ENCODE data around the gene EIF4ENIF1. TPM values are rescaled to one million over a fixed set of nuclear protein-coding genes. Genes with fewer than 3 reads are reported as not detected.

EIF4ENIF1 gene
- total and polyA plus RNA-seq, 9 of the 15 experiments (the other 6 are each of a cell fraction or from before 2014, with no cell fraction given): 2.5 to 24.9 (median 15.8) TPM

DNA sequence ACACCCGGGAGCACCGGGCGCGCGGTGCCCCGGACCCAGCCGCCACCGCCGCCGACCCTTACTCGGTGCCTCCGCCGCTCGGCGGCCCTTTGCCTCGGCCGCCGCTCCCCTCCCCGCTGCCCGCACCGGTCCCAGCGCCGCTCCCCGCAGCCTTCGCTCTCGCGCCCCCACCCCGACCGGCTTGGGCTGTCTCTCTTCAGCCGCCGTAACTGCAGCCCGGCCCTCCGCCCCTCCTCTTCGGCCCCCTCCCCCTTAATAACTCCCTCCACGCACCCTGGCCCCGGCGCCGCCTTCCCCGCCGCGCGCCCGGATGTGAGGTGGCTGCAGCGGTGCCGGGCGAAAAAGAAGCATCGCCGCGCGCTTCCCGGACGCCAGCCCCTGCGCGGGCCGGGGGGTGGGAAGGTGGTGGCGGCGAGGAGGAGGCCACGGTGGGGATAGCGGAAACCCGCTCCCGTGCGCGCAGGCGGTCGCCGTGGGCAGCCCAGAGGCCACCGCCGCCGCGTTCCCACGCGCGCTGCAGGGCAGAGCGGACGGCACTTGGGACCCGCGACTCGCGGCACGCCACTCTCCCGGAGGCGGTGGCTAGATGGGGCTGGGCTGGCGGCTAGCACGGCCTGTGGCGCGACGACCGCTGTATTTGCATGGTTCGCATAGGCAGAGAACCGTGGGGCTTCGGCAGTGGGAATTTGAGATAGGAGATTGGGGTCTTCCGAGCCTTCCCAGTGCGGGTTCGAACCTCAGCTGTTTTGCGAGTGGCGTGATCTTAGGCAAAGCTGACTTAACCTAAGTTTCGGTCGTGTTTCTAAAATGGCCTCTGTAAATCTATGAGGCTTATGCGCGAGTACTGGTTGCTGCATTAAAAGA lies at the start of gene EIF4ENIF1 (continued):
- TF ChIP-seq GATAD2A (IDR thresholded peaks at IDR 0.05): 0 out of 2 replicates have a peak, but pooled peaks have one; percentile 55
- no peak for TF ChIP-seq JUND (IDR thresholded peaks at IDR 0.05; ENCODE audit: borderline replicate concordance, low read depth, low read length)
- TF ChIP-seq JUND (tag; IDR thresholded peaks at IDR 0.05; ENCODE audit: borderline replicate concordance, low read depth, low read length): no peak; the same call in 2 of the 3 replicates
- TF ChIP-seq, protein P1, sequence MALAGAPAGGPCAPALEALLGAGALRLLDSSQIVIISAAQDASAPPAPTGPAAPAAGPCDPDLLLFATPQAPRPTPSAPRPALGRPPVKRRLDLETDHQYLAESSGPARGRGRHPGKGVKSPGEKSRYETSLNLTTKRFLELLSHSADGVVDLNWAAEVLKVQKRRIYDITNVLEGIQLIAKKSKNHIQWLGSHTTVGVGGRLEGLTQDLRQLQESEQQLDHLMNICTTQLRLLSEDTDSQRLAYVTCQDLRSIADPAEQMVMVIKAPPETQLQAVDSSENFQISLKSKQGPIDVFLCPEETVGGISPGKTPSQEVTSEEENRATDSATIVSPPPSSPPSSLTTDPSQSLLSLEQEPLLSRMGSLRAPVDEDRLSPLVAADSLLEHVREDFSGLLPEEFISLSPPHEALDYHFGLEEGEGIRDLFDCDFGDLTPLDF (CRISPR knock-in tag; IDR thresholded peaks at IDR 0.05): no peak
- TF ChIP-seq, protein P2, sequence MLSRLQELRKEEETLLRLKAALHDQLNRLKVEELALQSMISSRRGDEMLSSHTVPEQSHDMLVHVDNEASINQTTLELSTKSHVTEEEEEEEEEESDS (CRISPR knock-in tag; IDR thresholded peaks at IDR 0.05): no peak
- no peak for TF ChIP-seq SOX6 (IDR thresholded peaks at IDR 0.05)
- no peak for TF ChIP-seq TCF15 (CRISPR knock-in tag; IDR thresholded peaks at IDR 0.05)
- no peak for TF ChIP-seq ZNF780A (CRISPR knock-in tag; IDR thresholded peaks at IDR 0.05)
- no peak for TF ChIP-seq GATA2 (CRISPR knock-in tag; IDR thresholded peaks at IDR 0.05)
- no peak for TF ChIP-seq FOXJ3 (CRISPR knock-in tag; IDR thresholded peaks at IDR 0.05)
- TF ChIP-seq, protein P3, sequence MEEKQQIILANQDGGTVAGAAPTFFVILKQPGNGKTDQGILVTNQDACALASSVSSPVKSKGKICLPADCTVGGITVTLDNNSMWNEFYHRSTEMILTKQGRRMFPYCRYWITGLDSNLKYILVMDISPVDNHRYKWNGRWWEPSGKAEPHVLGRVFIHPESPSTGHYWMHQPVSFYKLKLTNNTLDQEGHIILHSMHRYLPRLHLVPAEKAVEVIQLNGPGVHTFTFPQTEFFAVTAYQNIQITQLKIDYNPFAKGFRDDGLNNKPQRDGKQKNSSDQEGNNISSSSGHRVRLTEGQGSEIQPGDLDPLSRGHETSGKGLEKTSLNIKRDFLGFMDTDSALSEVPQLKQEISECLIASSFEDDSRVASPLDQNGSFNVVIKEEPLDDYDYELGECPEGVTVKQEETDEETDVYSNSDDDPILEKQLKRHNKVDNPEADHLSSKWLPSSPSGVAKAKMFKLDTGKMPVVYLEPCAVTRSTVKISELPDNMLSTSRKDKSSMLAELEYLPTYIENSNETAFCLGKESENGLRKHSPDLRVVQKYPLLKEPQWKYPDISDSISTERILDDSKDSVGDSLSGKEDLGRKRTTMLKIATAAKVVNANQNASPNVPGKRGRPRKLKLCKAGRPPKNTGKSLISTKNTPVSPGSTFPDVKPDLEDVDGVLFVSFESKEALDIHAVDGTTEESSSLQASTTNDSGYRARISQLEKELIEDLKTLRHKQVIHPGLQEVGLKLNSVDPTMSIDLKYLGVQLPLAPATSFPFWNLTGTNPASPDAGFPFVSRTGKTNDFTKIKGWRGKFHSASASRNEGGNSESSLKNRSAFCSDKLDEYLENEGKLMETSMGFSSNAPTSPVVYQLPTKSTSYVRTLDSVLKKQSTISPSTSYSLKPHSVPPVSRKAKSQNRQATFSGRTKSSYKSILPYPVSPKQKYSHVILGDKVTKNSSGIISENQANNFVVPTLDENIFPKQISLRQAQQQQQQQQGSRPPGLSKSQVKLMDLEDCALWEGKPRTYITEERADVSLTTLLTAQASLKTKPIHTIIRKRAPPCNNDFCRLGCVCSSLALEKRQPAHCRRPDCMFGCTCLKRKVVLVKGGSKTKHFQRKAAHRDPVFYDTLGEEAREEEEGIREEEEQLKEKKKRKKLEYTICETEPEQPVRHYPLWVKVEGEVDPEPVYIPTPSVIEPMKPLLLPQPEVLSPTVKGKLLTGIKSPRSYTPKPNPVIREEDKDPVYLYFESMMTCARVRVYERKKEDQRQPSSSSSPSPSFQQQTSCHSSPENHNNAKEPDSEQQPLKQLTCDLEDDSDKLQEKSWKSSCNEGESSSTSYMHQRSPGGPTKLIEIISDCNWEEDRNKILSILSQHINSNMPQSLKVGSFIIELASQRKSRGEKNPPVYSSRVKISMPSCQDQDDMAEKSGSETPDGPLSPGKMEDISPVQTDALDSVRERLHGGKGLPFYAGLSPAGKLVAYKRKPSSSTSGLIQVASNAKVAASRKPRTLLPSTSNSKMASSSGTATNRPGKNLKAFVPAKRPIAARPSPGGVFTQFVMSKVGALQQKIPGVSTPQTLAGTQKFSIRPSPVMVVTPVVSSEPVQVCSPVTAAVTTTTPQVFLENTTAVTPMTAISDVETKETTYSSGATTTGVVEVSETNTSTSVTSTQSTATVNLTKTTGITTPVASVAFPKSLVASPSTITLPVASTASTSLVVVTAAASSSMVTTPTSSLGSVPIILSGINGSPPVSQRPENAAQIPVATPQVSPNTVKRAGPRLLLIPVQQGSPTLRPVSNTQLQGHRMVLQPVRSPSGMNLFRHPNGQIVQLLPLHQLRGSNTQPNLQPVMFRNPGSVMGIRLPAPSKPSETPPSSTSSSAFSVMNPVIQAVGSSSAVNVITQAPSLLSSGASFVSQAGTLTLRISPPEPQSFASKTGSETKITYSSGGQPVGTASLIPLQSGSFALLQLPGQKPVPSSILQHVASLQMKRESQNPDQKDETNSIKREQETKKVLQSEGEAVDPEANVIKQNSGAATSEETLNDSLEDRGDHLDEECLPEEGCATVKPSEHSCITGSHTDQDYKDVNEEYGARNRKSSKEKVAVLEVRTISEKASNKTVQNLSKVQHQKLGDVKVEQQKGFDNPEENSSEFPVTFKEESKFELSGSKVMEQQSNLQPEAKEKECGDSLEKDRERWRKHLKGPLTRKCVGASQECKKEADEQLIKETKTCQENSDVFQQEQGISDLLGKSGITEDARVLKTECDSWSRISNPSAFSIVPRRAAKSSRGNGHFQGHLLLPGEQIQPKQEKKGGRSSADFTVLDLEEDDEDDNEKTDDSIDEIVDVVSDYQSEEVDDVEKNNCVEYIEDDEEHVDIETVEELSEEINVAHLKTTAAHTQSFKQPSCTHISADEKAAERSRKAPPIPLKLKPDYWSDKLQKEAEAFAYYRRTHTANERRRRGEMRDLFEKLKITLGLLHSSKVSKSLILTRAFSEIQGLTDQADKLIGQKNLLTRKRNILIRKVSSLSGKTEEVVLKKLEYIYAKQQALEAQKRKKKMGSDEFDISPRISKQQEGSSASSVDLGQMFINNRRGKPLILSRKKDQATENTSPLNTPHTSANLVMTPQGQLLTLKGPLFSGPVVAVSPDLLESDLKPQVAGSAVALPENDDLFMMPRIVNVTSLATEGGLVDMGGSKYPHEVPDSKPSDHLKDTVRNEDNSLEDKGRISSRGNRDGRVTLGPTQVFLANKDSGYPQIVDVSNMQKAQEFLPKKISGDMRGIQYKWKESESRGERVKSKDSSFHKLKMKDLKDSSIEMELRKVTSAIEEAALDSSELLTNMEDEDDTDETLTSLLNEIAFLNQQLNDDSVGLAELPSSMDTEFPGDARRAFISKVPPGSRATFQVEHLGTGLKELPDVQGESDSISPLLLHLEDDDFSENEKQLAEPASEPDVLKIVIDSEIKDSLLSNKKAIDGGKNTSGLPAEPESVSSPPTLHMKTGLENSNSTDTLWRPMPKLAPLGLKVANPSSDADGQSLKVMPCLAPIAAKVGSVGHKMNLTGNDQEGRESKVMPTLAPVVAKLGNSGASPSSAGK (IDR thresholded peaks at IDR 0.05): no peak
- TF ChIP-seq FOSL1 (tag; conservative IDR thresholded peaks at IDR 0.05): no peak
- TF ChIP-seq TCF3 (CRISPR knock-in tag; IDR thresholded peaks at IDR 0.05): no peak
- no peak for TF ChIP-seq RFX1 (IDR thresholded peaks at IDR 0.05)
- TF ChIP-seq ZNF232 (CRISPR knock-in tag; IDR thresholded peaks at IDR 0.05): no peak
- TF ChIP-seq SUPT5H (IDR thresholded peaks at IDR 0.05): no peak; the same call in 1 of the 2 replicates
